HepG2 (cell line): ENCODE measurements around the gene RTN4. TPM values are rescaled to one million over a fixed set of nuclear protein-coding genes. Genes with fewer than 3 reads are reported as not detected.

Source experiments
- ATAC-seq: fragments of 200-7000 bp; cut with Tn5 transposase; 3 replicates; pipeline ENCODE4 v1.9.1; 2020; ENCODE audit warnings: mild to moderate bottlenecking, moderate library complexity
- BruUV-seq: library from RNA; stranded (reverse); fragments of 400-500 nt; replicated peaks from 2 replicates; lab custom pipeline; 2021; lab: Mats Ljungman, UMichigan
- CTCF ChIA-PET: fragments of 300-600 bp; formaldehyde crosslinking; extraction: SDS; loops from one replicate; lab custom pipeline; 2021; ENCODE audit warnings: low total read pairs, inconsistent platforms, low intra/inter-chr PET ratio; lab: Yijun Ruan, JAX
- POLR2A ChIA-PET: fragments of 350-600 bp; sonication (Branson Sonifier 250); formaldehyde crosslinking; loops from one replicate; lab custom pipeline; 2020; ENCODE audit warnings: antibody characterized with exemption, inconsistent platforms; lab: Yijun Ruan, JAX
- DNase-seq: peaks from one replicate; pipeline ENCODE4 v3.0.0-alpha.2; 2015; ENCODE audit warnings: low spot score
- FAIRE-seq: peaks from 3 replicates; lab custom pipeline; 2011; peaks lifted over from hg19 to GRCh38; lab: Jason Lieb, UNC
- H2AFZ ChIP-seq: one replicate; pipeline ENCODE4 v1.6.1; 2011; ENCODE audit warnings: low read length, inconsistent platforms
- H3K27ac ChIP-seq: fragments of 300-600 bp; 3 replicates; pipeline ENCODE4 v1.8.0; 2011; ENCODE audit warnings: mixed run types, mild to moderate bottlenecking, mixed read lengths, low read length, inconsistent platforms; ENCODE audit not compliant: insufficient read depth; ENCODE audit errors: extremely low read length
- H3K27me3 ChIP-seq, 2 experiments: fragments of 200-600 bp in 1 of 2; 2 replicates in 1 of 2; 3 replicates in 1 of 2; pipeline versions ENCODE4 v1.6.0 to v1.8.0; 2011; ENCODE audit warnings: low read length in 2 of 2, mild to moderate bottlenecking in 2 of 2, moderate library complexity in 2 of 2, inconsistent platforms in 1 of 2; ENCODE audit not compliant: insufficient read depth in 2 of 2, control insufficient read depth in 1 of 2
- H3K36me3 ChIP-seq, 2 experiments: fragments of 200-600 bp in 1 of 2; replicated peaks in 1 of 2; 2 replicates in 1 of 2; 3 replicates in 1 of 2; pipeline versions ENCODE4 v1.5.1 to v1.8.0; 2011; ENCODE audit warnings: low read length in 2 of 2, inconsistent platforms in 1 of 2; ENCODE audit not compliant: insufficient read depth in 2 of 2, control insufficient read depth in 1 of 2
- H3K4me1 ChIP-seq: 2 replicates; pipeline ENCODE4 v1.5.1; 2012; ENCODE audit warnings: low read length, inconsistent platforms; ENCODE audit not compliant: insufficient read depth
- H3K4me2 ChIP-seq: 2 replicates; pipeline ENCODE4 v1.6.0; 2011; ENCODE audit warnings: low read depth, low read length, inconsistent platforms
- H3K4me3 ChIP-seq, 3 experiments: fragments of 200-600 bp in 1 of 3; sonication (generic), shearing (Covaris generic) in 1 of 3; replicated peaks in 1 of 3; 2 replicates each; pipeline ENCODE4 v1.5.1; 2011 to 2016; ENCODE audit warnings: low read length in 3 of 3, inconsistent platforms in 2 of 3, low read depth in 2 of 3, mild to moderate bottlenecking in 2 of 3, control low read depth in 1 of 3, mixed read lengths in 1 of 3; ENCODE audit not compliant: insufficient read depth in 1 of 3
- H3K79me2 ChIP-seq: one replicate; pipeline ENCODE4 v1.6.1; 2011; ENCODE audit warnings: low read length, inconsistent platforms; ENCODE audit not compliant: insufficient read depth
- H3K9ac ChIP-seq: 2 replicates; pipeline ENCODE4 v1.6.0; 2011; ENCODE audit warnings: mild to moderate bottlenecking, low read depth, low read length, inconsistent platforms; ENCODE audit not compliant: insufficient read depth
- H3K9me3 ChIP-seq: 2 replicates; pipeline ENCODE4 v1.5.1; 2012; ENCODE audit warnings: mild to moderate bottlenecking, low read length
- H4K20me1 ChIP-seq: 2 replicates; pipeline ENCODE4 v1.6.0; 2011; ENCODE audit warnings: inconsistent platforms, mild to moderate bottlenecking, low read length, moderate library complexity; ENCODE audit not compliant: insufficient read depth
- FOXM1 ChIP-seq: sonication (generic); formaldehyde crosslinking; IDR thresholded peaks from 2 replicates; pipeline ENCODE4 v1.5.0; 2020; ENCODE audit warnings: missing genetic modification reagents
- MAFF ChIP-seq: IDR thresholded peaks from 2 replicates; pipeline ENCODE4 v1.6.1; 2011; ENCODE audit warnings: low read depth, low read length, improper control_type of control experiment
- MAFK ChIP-seq, 2 experiments: IDR thresholded peaks in 1 of 2; conservative IDR thresholded peaks in 1 of 2; 2 replicates each; pipeline ENCODE4 v1.6.1; 2011; ENCODE audit warnings: improper control_type of control experiment in 2 of 2, low read length in 2 of 2
- ZNF878 ChIP-seq: sonication (generic); formaldehyde crosslinking; IDR thresholded peaks from 2 replicates; pipeline ENCODE4 v1.8.1; 2023; ENCODE audit warnings: mild to moderate bottlenecking, missing genetic modification reagents, moderate library complexity
- WGBS: methylation state at CpG from one replicate; pipeline ENCODE4 v1.1.6; 2017; ENCODE audit warnings: low lambda C conversion rate; 5-methylcytosine and 5-hydroxymethylcytosine counted together
- in situ Hi-C: cut with HindIII; loops from 2 replicates; pipeline ENCODE4 v1.10.0; 2017; ENCODE audit warnings: low pct_unique_long_range_greater_than_20kb; ENCODE audit not compliant: extremely low pct_ligation_motif_present
- intact Hi-C: fragments of 100-400 bp; cut with micrococcal nuclease; formaldehyde crosslinking; loops from one replicate; pipeline ENCODE4 v1.10.0; 2022; ENCODE audit not compliant: unreplicated experiment
- polyA plus RNA-seq, 8 experiments: library from polyadenylated mRNA; depleted of rRNA in 3 of 8; stranded (reverse) in 7 of 8; unstranded in 1 of 8; fragments of >200 nt; fragmentation: Illumina TruSeq in 4 of 8; extraction: Trizol in 4 of 8; gene quantifications; 2 replicates each; pipeline versions ENCODE4 v1.2.1 to v1.2.3, GENCODE V29; 2011 to 2016; ENCODE audit warnings: low read depth in 4 of 8, missing spikeins in 1 of 8, mixed read lengths in 1 of 8; ENCODE audit not compliant: insufficient read depth in 1 of 8
- total RNA-seq, 5 experiments: library from RNA; depleted of rRNA; stranded (reverse); fragments of >200 nt; fragmentation: Illumina TruSeq; extraction: Trizol; gene quantifications; 2 replicates each; pipeline ENCODE4 v1.2.3, GENCODE V29; 2016; ENCODE audit warnings: low read depth in 1 of 5
- TF ChIP-seq, protein P1 (sequence below): sonication (generic); formaldehyde crosslinking; IDR thresholded peaks from 2 replicates; pipeline ENCODE4 v1.8.0; 2022; ENCODE audit warnings: missing genetic modification reagents, mild to moderate bottlenecking, moderate library complexity, borderline replicate concordance
- TF ChIP-seq, protein P2 (sequence below): sonication (generic); formaldehyde crosslinking; IDR thresholded peaks from 2 replicates; pipeline ENCODE4 v1.8.1; 2022; ENCODE audit warnings: mild to moderate bottlenecking, missing genetic modification reagents

The RTN4 gene
- total and polyA plus RNA-seq, 2 of the 13 experiments (the other 11 are each of a cell fraction or from before 2014, with no cell fraction given), result 98.4 to 133 TPM

DNA sequence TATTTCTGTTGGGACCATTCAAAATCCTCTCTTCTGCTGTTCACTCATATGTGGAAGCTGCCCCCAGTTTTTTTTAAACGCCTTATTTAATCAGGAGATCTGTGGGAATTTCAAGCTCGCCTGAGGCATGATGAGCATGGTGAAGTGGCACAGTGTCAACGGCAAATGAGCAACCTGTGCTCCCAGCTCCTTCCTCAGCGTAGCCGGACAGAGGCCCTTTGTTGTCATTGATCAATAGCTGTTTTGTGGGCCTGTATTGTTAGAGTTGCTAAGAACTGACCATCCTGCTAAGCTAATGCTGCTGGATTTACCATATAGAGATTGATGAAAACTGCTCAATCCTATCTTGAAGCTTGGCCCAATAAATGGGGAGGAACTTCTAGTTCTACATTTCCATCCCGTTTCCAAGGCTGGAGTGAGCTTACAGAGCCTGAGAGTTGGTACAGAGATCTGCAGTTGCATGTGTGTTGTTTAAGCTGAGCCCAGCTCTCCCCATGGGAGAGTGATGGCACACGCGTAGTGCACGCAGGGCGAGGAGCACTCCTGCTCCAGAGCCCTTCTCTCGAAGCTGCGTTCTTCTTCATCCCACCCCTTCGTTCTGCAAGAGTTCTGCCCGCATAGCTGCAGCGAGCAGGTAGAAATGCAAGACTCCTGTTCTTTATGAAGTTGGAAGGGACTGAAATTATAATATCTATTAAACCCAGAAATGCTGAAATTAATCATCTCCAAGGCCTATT, 108.8 kb downstream of the RTN4 start (continued):
- TF ChIP-seq, protein P1, sequence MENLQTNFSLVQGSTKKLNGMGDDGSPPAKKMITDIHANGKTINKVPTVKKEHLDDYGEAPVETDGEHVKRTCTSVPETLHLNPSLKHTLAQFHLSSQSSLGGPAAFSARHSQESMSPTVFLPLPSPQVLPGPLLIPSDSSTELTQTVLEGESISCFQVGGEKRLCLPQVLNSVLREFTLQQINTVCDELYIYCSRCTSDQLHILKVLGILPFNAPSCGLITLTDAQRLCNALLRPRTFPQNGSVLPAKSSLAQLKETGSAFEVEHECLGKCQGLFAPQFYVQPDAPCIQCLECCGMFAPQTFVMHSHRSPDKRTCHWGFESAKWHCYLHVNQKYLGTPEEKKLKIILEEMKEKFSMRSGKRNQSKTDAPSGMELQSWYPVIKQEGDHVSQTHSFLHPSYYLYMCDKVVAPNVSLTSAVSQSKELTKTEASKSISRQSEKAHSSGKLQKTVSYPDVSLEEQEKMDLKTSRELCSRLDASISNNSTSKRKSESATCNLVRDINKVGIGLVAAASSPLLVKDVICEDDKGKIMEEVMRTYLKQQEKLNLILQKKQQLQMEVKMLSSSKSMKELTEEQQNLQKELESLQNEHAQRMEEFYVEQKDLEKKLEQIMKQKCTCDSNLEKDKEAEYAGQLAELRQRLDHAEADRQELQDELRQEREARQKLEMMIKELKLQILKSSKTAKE (CRISPR knock-in tag), result no peak
- TF ChIP-seq, protein P2, sequence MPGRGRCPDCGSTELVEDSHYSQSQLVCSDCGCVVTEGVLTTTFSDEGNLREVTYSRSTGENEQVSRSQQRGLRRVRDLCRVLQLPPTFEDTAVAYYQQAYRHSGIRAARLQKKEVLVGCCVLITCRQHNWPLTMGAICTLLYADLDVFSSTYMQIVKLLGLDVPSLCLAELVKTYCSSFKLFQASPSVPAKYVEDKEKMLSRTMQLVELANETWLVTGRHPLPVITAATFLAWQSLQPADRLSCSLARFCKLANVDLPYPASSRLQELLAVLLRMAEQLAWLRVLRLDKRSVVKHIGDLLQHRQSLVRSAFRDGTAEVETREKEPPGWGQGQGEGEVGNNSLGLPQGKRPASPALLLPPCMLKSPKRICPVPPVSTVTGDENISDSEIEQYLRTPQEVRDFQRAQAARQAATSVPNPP (CRISPR knock-in tag), result no peak

DNA sequence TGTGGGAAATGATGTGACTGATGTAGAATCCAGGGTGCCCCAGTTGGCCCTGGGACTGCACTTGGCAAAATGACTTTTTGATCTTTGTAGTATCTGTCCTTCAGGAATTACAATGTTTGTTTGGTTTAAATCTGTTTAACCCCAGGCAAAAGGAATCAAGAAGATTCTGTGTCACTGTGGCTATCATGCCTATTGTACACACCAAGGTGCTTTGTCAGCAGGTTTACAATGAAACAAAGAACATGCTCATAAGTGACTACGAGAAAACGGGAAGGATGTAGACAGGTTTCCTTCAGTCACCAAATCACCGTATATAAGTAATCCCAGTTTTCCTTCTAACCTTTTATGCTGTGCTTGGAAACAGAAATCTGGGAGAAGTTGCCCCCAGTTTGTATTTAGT, 109.5 kb downstream of the RTN4 start:
- no peaks in the 10 kb centered on the region for H3K79me2 ChIP-seq
- ATAC-seq, result no peak
- no peak for TF ChIP-seq ZNF878 (CRISPR knock-in tag)
- TF ChIP-seq MAFF, result peak; percentile 65
- TF ChIP-seq FOXM1 (CRISPR knock-in tag), result no peak
- TF ChIP-seq MAFK (conservative IDR thresholded peaks at IDR 0.05 in 1 of 2, IDR thresholded peaks at IDR 0.05 in 1 of 2; ENCODE audit: low read length in 2 of 2), result peak; percentile 82 to 85
- TF ChIP-seq, all 625 proteins: peak for 2
- DNase-seq (no peak), FAIRE-seq (no peak)
- Histone ChIP-seq H4K20me1 (no peaks in the 10 kb centered on the region), H3K9ac (no peak overlapping the region), H2AFZ (no peak overlapping the region), H3K27ac (no peak overlapping the region), H3K27me3 (no peaks in the 10 kb centered on the region), H3K4me2 (no peak overlapping the region), H3K9me3 (peaks cover 12% of the 10 kb centered on the region), H3K4me3 (no peak overlapping the region), H3K4me1 (peaks cover 23% of the 10 kb centered on the region), H3K36me3 (no peaks in the 10 kb centered on the region)
- WGBS, result 57% methylated on average over 3 of the region's 3 CpGs
- CTCF ChIA-PET, result no interaction called here
- BruUV-seq, result no TSS peak
- POLR2A ChIA-PET, result no interaction called here
- intact Hi-C loops, result no loop called here
- in situ Hi-C loops, result no loop called here
